Stimulated activated CD8-positive, alpha-beta memory T cell treated with anti-CD3 and anti-CD28 coated beads, Interleukin-7, amount 100 ng/mL, for 4 hours (primary cell): ENCODE data around the gene HESX1.

ENCODE experiments used
- DNase-seq, 2 donors: peaks; one replicate each; pipeline ENCODE4 v3.0.0-alpha.2; 2020; ENCODE audit warnings: low read depth in 2 of 2

HESX1 gene

DNA sequence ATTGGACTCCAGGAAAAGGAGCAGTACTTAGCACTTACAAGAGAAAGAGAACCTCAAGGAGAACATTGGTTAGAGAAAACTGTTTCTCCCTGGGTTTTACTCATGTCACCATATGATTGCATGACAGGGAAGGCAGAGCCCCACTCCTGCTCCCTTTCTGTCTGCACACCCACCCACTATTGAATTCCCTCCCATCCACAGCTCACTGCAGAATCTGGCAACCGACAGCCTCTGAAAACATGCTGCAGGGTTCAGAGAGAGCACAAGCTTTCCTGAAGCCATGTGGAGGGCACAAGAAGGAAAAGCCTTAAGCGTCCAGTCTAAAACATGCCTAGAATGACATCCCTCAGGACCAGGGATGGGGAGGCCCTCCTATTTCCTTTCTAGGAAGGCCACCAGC, 31.6 kb downstream of the HESX1 start:
- DNase-seq: no peak

- DNase-seq: no peak
Measured at GRCh38 chr3:57166660-57167059, 33.1 kb downstream of the HESX1 start.

- DNase-seq: no peak
Measured at GRCh38 chr3:57165641-57166040, 34.1 kb downstream of the HESX1 start.

DNA sequence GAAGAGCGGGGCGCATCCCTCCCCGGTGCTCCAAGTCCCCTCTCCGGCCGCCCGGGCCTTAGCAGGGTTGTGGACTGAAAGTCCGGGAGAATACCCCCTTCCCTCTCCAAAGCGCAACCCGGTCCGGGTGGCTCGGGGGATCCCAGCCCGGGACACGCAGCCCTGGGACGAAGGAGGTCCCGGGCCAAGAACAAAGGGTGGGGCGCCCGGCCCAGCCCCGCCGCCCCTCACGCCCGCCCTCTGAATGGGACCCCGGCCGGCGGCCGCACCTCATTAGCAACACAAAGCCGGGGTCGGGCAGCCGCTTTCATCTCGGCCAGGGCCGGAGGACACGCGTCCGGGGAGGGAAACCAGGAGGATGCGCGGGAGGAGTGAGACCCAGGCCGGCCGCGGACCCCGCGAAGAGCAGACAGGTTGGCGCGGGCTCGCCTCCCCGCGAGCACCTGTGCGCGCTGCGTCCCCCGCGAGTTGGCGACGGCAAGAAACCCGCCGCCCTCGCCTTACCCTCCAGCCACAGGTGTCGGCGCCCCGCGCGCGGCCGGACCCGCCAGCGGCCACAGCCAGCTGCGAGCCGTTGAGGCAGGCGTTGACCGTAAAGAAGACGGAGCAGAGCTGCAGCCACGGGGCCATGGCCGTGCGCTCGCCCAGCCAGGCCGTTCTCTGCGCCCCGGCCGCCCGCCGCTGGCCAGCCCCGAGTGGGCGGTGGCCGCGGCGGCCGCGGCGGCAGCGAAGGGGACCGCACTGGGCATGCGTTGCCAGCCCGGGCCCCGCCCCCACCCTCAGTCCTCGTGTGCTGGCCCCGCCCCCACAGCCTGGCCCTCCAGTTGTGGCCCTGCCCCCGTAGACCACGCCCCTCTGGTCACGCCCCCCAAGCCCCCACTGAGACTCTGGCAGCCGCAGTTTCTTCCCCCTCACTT, 34.9 kb downstream of the HESX1 start, which contains the start of gene IL17RD:
TSS of gene IL17RD (minus strand) at position 697 of the 917 bp plus-strand sequence. CDS start at position 630, 67 bp downstream.
- DNase-seq: peak; percentile 9 to 49

GRCh38 chr3:57164217-57164656, 35.5 kb downstream of the HESX1 start:
- DNase-seq: no peak

- no peak for DNase-seq
Measured at GRCh38 chr3:57163751-57164150, 36.0 kb downstream of the HESX1 start.

- no peak for DNase-seq
Measured at GRCh38 chr3:57161915-57162314, 37.9 kb downstream of the HESX1 start.

- DNase-seq: no peak
Measured at GRCh38 chr3:57160765-57161538, 38.8 kb downstream of the HESX1 start.

GRCh38 chr3:57160076-57160764, 39.6 kb downstream of the HESX1 start:
- no peak for DNase-seq

DNA sequence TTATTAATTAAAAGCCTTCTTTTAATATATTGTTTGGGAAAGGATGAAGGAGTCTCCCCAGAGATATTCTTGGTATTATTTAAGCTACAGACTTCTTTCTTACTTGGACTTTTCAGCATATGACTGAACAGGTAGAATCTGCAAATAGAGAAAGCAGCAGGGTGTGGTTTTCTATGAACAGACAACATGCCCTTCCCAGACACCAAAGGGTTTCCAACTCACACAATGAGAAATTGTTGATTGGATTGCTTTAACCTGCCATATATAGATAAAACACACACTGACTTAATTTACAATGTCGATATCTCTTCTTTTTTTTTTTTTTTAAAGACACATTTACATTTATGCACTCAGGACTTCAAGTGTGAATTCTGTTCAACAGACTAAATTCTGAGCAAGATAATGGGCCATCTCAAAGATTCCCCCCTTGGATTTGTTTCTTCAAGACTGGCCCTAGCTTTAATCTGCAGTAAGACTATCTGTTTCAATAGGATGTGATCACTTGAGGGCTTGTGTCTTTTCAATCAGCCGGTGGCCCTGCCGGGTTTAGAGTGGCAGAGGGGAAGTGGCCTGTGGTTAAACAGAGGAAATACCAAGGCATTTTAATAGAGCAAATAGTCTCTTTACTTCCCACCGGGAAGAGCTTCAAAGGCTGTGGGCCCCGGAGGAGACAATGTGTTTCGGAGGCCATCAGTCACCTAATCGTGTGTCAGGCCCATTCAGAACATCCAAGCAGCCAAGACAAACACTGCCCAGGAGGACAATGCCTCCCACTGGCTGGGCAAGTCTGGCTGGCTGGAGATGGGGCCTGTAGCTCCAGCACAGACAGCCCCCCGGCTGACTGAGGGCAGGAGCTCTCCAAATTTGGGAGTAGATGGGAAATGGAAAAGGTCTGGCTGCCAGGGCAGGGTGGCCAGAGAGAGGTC, 40.7 kb downstream of the HESX1 start:
- no peak for DNase-seq

- DNase-seq: no peak
Measured at GRCh38 chr3:57158325-57158724, 41.5 kb downstream of the HESX1 start.

DNA sequence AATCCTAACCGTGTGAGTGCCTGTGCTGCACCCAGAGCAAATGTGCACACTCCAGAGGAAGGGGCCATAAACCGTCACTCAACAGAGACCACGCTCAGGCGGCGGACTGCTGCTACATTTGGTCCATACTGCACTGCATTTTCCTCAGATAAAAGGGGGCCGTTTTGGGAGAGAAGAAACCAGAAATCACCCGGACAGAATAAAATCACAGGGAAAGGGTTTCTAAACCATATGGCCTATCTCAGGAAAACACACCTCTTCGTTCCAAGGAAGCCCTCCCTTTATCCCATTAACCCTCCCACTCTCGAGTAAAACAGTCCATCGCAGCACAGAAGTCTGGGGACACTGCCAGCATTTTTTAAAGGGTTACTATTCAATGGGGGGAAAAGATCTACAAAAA, 42.2 kb downstream of the HESX1 start:
- no peak for DNase-seq

- DNase-seq: no peak
Measured at GRCh38 chr3:57155310-57155643, 44.5 kb downstream of the HESX1 start.

GRCh38 chr3:57154470-57155309, 45.1 kb downstream of the HESX1 start:
- no peak for DNase-seq

- DNase-seq: no peak
Measured at GRCh38 chr3:57152151-57153143, 47.3 kb downstream of the HESX1 start.

DNA sequence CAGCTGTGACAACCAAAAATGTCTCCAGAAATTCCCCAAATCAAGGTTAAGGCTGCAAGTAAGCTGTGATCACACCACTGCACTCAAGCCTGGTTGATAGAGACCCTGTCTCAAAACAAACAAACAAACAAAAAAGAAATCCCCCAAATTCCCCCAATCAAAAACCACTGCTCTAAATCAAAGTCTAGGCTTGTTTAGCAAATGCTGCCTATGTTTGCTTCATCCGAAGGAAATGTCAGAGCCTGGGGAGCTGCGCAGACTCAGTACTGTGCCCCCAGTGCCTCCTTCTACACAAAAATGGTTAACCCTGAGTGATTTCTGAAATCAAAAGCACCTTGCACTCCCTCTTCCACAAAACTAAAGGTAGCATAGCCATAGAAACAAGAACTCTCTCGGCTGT, 48.0 kb downstream of the HESX1 start:
- no peak for DNase-seq

- DNase-seq: no peak
Measured at GRCh38 chr3:57151021-57151449, 48.7 kb downstream of the HESX1 start.

DNA sequence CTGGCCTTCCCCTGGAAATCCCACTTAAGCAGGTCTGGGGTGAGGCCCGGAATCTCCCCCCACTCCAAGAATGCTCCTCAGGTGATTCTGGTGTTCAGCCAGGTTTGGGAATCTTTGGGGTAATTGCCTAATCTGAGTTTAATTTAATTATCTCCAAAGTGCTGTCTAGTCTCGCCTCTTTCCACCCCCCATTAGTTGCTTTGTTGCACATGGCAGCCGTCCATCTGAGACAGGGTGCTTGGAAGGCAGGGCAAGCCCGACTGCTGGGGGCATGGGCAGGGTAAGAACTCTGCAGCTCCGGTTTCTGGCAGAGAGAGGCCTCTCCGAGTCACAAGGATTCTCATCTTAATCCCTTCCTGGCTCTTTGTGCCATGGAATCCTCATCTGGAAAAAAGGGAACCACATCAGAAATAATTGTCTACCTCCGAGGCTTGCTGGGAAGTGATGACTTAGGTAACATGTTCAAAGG, 49.6 kb downstream of the HESX1 start:
- DNase-seq: no peak
